NCI-H187 (cell line): ENCODE measurements around the gene ATG7.
A peak's percentile ranks its signal among the peaks of the same experiment; 100 is the strongest.
"Not testable (repeated sequence)": the region's sequence is repeated elsewhere in the genome, so short reads cannot be mapped to it uniquely, and the experiment has no call there.

Experiments
- DNase-seq, 2 experiments: peaks; one replicate each; lab custom pipeline; 2025; lab: John Stamatoyannopoulos, UW

Gene ATG7

GRCh38 chr3:11509173-11510000, 237.2 kb downstream of the ATG7 start:
- DNase-seq, result peak; percentile 6 to 15

GRCh38 chr3:11510001-11510340, 237.8 kb downstream of the ATG7 start:
- no peak for DNase-seq

- no peak for DNase-seq
These were observed 238.2 kb downstream of the ATG7 start for GRCh38 chr3:11510356-11510755.

- not testable (repeated sequence) for DNase-seq
These were observed 239.4 kb downstream of the ATG7 start for GRCh38 chr3:11511606-11512005.

GRCh38 chr3:11513125-11513816, 241.1 kb downstream of the ATG7 start:
- not testable (repeated sequence) for DNase-seq

GRCh38 chr3:11513817-11514135, 241.6 kb downstream of the ATG7 start:
- DNase-seq, result no peak

GRCh38 chr3:11514191-11514821, 242.1 kb downstream of the ATG7 start:
- no peak for DNase-seq

GRCh38 chr3:11517601-11518000, 245.4 kb downstream of the ATG7 start:
- DNase-seq, result no peak

GRCh38 chr3:11521167-11521566, 249.0 kb downstream of the ATG7 start:
- DNase-seq, result no peak

GRCh38 chr3:11522398-11522715, 250.2 kb downstream of the ATG7 start:
- no peak for DNase-seq

GRCh38 chr3:11522953-11523571, 250.9 kb downstream of the ATG7 start:
- no peak for DNase-seq

- DNase-seq, result no peak
These were observed 251.4 kb downstream of the ATG7 start for GRCh38 chr3:11523572-11524101.

- not testable (repeated sequence) for DNase-seq
These were observed 253.9 kb downstream of the ATG7 start for GRCh38 chr3:11526121-11526520.

- DNase-seq, result no peak
These were observed 257.1 kb downstream of the ATG7 start for GRCh38 chr3:11529281-11529680.

GRCh38 chr3:11530153-11530721, 258.0 kb downstream of the ATG7 start:
- no peak for DNase-seq

GRCh38 chr3:11532931-11533391, 260.8 kb downstream of the ATG7 start:
- DNase-seq, result no peak

GRCh38 chr3:11534011-11534792, 262.0 kb downstream of the ATG7 start:
- no peak for DNase-seq

GRCh38 chr3:11534793-11535101, 262.6 kb downstream of the ATG7 start:
- no peak for DNase-seq

- no peak for DNase-seq
These were observed 263.2 kb downstream of the ATG7 start for GRCh38 chr3:11535243-11535960.

GRCh38 chr3:11536132-11536935, 264.1 kb downstream of the ATG7 start:
- DNase-seq, result no peak
